Endothelial cell of umbilical vein (primary cell): ENCODE results near the gene PRRT1. TPM values are rescaled to one million over a fixed set of nuclear protein-coding genes. Genes with fewer than 3 reads are reported as not detected.

Source experiments
- BruUV-seq: library from RNA; stranded (reverse); fragments of 400-500 nt; replicated peaks from 2 replicates; lab custom pipeline; 2021; lab: Mats Ljungman, UMichigan
- CTCF ChIA-PET: fragments of 300-600, 350-600 bp; sonication (Branson Sonifier 250); formaldehyde crosslinking; loops from one replicate; lab custom pipeline; 2021; ENCODE audit warnings: antibody characterized with exemption, inconsistent platforms; lab: Charles Lee
- POLR2A ChIA-PET: fragments of 300-600, 350-600 bp; sonication (Branson Sonifier 250); formaldehyde crosslinking; loops from one replicate; lab custom pipeline; 2021; ENCODE audit warnings: antibody characterized with exemption, inconsistent platforms; lab: Charles Lee
- DNase-seq: peaks from one replicate; pipeline ENCODE4 v3.0.0-alpha.2; 2011; ENCODE audit warnings: low read depth, low spot score
- FAIRE-seq: peaks from 2 replicates; lab custom pipeline; 2011; peaks lifted over from hg19 to GRCh38; lab: Jason Lieb, UNC
- H2AFZ ChIP-seq: 2 replicates; pipeline ENCODE4 v1.6.0; 2012; ENCODE audit warnings: low read depth, low read length, control low read depth, inconsistent platforms
- H3K27ac ChIP-seq: 2 replicates; pipeline ENCODE4 v1.5.1; 2011; ENCODE audit warnings: low read depth, mild to moderate bottlenecking, control low read depth, low read length, moderate library complexity; ENCODE audit not compliant: insufficient read depth
- H3K27me3 ChIP-seq, 2 experiments: 2 replicates each; pipeline versions ENCODE4 v1.6.0 to v1.6.1; 2011; ENCODE audit warnings: low read length in 2 of 2, mixed read lengths in 1 of 2; ENCODE audit not compliant: control insufficient read depth in 2 of 2, insufficient read depth in 2 of 2
- H3K36me3 ChIP-seq, 2 experiments: 2 replicates in 1 of 2; 3 replicates in 1 of 2; pipeline ENCODE4 v1.5.1; 2011; ENCODE audit warnings: low read length in 2 of 2, mild to moderate bottlenecking in 1 of 2, moderate library complexity in 1 of 2; ENCODE audit not compliant: control insufficient read depth in 2 of 2, insufficient read depth in 2 of 2; ENCODE audit errors: extremely low read depth in 1 of 2
- H3K4me1 ChIP-seq: 3 replicates; pipeline ENCODE4 v1.5.1; 2011; ENCODE audit warnings: mild to moderate bottlenecking, low read length; ENCODE audit not compliant: control insufficient read depth, insufficient read depth; ENCODE audit errors: extremely low read depth
- H3K4me2 ChIP-seq: 2 replicates; pipeline ENCODE4 v1.6.1; 2011; ENCODE audit warnings: low read length, control low read depth, mixed read lengths; ENCODE audit not compliant: insufficient read depth
- H3K4me3 ChIP-seq, 3 experiments: fragments of 200-600 bp in 1 of 3; sonication (generic), shearing (Covaris generic) in 1 of 3; replicated peaks in 1 of 3; 2 replicates each; pipeline ENCODE4 v1.5.1; 2011 to 2016; ENCODE audit warnings: control low read depth in 3 of 3, low read length in 3 of 3, mild to moderate bottlenecking in 2 of 3, inconsistent platforms in 1 of 3, low read depth in 1 of 3, moderate library complexity in 1 of 3; ENCODE audit not compliant: insufficient read depth in 1 of 3
- H3K79me2 ChIP-seq: 2 replicates; pipeline ENCODE4 v1.6.0; 2012; ENCODE audit warnings: low read length, inconsistent platforms; ENCODE audit not compliant: control insufficient read depth, insufficient read depth
- H3K9ac ChIP-seq: replicated peaks from 2 replicates; pipeline ENCODE3; 2011; ENCODE audit warnings: low read length, control low read depth; ENCODE audit not compliant: insufficient read depth; ENCODE audit errors: extremely low read depth
- H3K9me1 ChIP-seq: replicated peaks from 3 replicates; pipeline ENCODE4 v1.6.0; 2011; ENCODE audit warnings: mild to moderate bottlenecking, low read length; ENCODE audit not compliant: control insufficient read depth, insufficient read depth; ENCODE audit errors: extremely low read depth
- H3K9me3 ChIP-seq: replicated peaks from 2 replicates; pipeline ENCODE4 v1.5.1; 2012; ENCODE audit warnings: low read length, inconsistent platforms; ENCODE audit not compliant: control insufficient read depth, insufficient read depth
- H4K20me1 ChIP-seq: replicated peaks from 2 replicates; pipeline ENCODE3; 2011; ENCODE audit warnings: mild to moderate bottlenecking, low read length; ENCODE audit not compliant: control insufficient read depth, insufficient read depth; ENCODE audit errors: extremely low read depth
- FOS ChIP-seq: IDR thresholded peaks from 2 replicates; pipeline ENCODE4 v1.6.1; 2011; ENCODE audit warnings: mild to moderate bottlenecking, low read length, moderate library complexity, borderline replicate concordance; ENCODE audit not compliant: insufficient read depth
- JUN ChIP-seq: IDR thresholded peaks from 2 replicates; pipeline ENCODE4 v1.6.1; 2011; ENCODE audit warnings: borderline replicate concordance, low read depth; ENCODE audit not compliant: insufficient read length, insufficient read depth
- MYC ChIP-seq: IDR thresholded peaks from one replicate; pipeline ENCODE4 v1.6.1; 2011; ENCODE audit warnings: mild to moderate bottlenecking, low read depth, low read length
- POLR2A ChIP-seq: IDR thresholded peaks from 2 replicates; pipeline ENCODE4 v1.6.1; 2012; ENCODE audit warnings: low read depth, mild to moderate bottlenecking, control low read depth, low read length
- POLR2AphosphoS5 ChIP-seq: IDR thresholded peaks from 2 replicates; pipeline ENCODE4 v1.6.1; 2012; ENCODE audit warnings: low read depth, mild to moderate bottlenecking, control low read depth, low read length, moderate library complexity; ENCODE audit not compliant: insufficient read depth
- dilution Hi-C: fragments of 300-500 bp; cut with MboI; formaldehyde crosslinking; loops from one replicate; pipeline ENCODE4 v1.15.0; 2019; ENCODE audit warnings: low sequenced_read_pairs; ENCODE audit not compliant: extremely low pct_ligation_motif_present
- intact Hi-C: fragments of 100-400 bp; cut with micrococcal nuclease; formaldehyde crosslinking; loops from one replicate; pipeline ENCODE4 v1.10.0; 2022
- polyA plus RNA-seq, 4 experiments: library from polyadenylated mRNA; depleted of rRNA in 3 of 4; stranded (reverse) in 3 of 4; unstranded in 1 of 4; fragments of >200 nt; gene quantifications; 2 replicates each; pipeline versions ENCODE4 v1.2.1 to v1.2.3, GENCODE V29; 2011 to 2012; ENCODE audit warnings: missing spikeins in 1 of 4
- total RNA-seq: library from RNA; stranded (reverse); gene quantifications from 2 replicates; pipeline ENCODE4 v1.2.3, GENCODE V29; 2021

The PRRT1 gene
- total and polyA plus RNA-seq, 2 donors (not counting 3 experiments of a cell fraction or from before 2014, with no cell fraction given): 0.55 to 1.3 TPM

DNA sequence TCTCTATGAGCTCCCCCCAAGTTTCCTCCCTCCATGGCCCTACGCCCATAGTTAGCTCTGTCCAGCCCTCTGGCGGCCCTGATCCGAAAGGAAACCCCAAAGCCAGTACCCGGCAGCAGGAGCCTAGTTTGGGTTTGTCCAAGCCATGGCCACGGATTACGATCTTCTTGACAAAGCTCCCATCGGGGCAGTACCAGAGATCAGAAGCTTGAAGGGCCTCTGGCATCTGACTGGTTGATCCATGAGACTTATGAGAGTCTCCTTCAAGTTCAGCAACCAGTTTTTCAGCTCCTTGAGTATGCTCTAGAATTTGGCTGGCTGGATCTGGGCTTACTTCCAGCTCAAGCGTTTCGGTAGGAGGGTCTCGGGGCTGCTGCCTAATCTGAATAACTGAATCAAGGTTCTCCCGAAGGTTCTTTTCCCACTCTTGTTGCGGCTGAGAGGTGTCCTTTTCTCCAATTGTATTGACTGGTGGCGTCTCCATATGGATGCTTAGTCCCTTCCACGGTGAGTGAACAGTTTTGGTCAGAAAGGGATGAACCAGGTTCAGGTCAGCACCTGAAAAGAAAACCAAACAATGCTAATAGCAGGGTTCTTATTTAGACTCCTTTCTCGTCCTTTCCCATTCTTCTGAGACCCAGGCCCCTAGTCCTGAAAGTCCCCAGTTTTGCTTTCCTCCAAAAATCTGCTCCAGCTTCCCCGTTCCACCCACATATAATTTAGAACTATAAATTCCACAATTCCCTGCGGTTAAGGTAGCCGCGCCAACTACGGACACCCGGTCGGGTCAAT is 22.2 kb downstream of the PRRT1 start:
- ChIA-PET CTCF (interaction anchor here (0.8 to 3.5 kb wide), 10 partner anchors 10 to 709 kb away, joined by 3 to 17 read pairs (median 4); partner anchors contain the start of genes EGFL8, GPSM3 and TAP2), POLR2A (interaction anchor here (1.1 kb wide), 1 partner anchor 66 kb away, joined by 5 read pairs; no protein-coding TSS in a partner anchor)
- FAIRE-seq: no peak
- peak overlapping the region; percentile 86 for H2AFZ ChIP-seq
- H3K27ac ChIP-seq: peak overlapping the region; percentile 51
- dilution Hi-C loops (no loop called here), intact Hi-C loops (loop anchor here (1.0 kb wide), 3 partner anchors 25 to 66 kb away; partner anchors contain the start of genes AGPAT1 and PPT2)
- no peaks in the 10 kb centered on the region for H3K9me1 ChIP-seq
- peaks cover 11% of the 10 kb centered on the region for H3K79me2 ChIP-seq
- BruUV-seq: TSS peak; percentile 40
- no peaks in the 10 kb centered on the region for H4K20me1 ChIP-seq
- no peak for DNase-seq
- H3K27me3 ChIP-seq: peaks cover 0 to 2% of the 10 kb centered on the region in 2 experiments
- peak overlapping the region; percentile 78 to 89 (median 84) for H3K4me3 ChIP-seq
- peaks cover 20% of the 10 kb centered on the region for H3K4me1 ChIP-seq
- H3K9me3 ChIP-seq: no peaks in the 10 kb centered on the region
- peak overlapping the region; percentile 74 for H3K9ac ChIP-seq
- H3K4me2 ChIP-seq: peak overlapping the region; percentile 95
- no peak for TF ChIP-seq POLR2AphosphoS5
- TF ChIP-seq POLR2A: no peak
- TF ChIP-seq MYC: no peak
- TF ChIP-seq JUN: no peak
- no peak for TF ChIP-seq FOS
- peaks cover 0 to 11% of the 10 kb centered on the region in 2 experiments for H3K36me3 ChIP-seq
